Measurements from ENCODE around the gene BRD7. TPM values are rescaled to one million over a fixed set of nuclear protein-coding genes. Genes with fewer than 3 reads are reported as not detected.

Gene BRD7
- total and polyA plus RNA-seq, 7 donors, result 34.2 to 56.4 (median 52.0) TPM

DNA sequence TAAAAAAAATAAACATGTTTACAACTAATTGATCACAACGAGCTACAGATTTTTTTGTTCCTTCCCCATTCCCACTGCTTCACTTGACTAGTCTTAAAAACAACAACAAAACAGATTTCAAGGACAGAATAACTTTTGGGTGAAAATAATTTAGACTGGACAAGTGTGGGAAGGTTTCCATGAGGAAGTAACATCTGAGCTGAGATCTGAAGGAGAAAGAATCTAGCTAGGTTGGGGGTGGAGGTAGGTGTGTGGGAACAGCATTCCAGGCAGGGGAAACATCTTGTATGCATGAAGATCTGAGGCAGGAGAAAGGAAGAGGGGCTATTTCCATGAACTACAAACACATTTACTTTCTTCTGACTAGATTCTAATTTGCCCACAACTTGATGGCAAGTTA, 9.2 kb downstream of the BRD7 start:
- Histone ChIP-seq H3K36me3 (peaks cover 0 to 47% (median 12%) of the 10 kb centered on the region in 4 donors), H3K27ac (peak overlapping the region in 3 of 4 donors; percentile 8 to 56 (median 39)), H3K27me3 (no peaks in the 10 kb centered on the region), H3K9me3 (no peaks in the 10 kb centered on the region), H3K4me3 (no peak overlapping the region), H3K4me1 (peaks cover 0 to 33% (median 18%) of the 10 kb centered on the region in 4 donors)
- TF ChIP-seq POLR2AphosphoS5 (IDR thresholded peaks at IDR 0.05) (no peak), EP300 (IDR thresholded peaks at IDR 0.05) (no peak), POLR2A (IDR thresholded peaks at IDR 0.05) (no peak)
- TF ChIP-seq, protein P1, sequence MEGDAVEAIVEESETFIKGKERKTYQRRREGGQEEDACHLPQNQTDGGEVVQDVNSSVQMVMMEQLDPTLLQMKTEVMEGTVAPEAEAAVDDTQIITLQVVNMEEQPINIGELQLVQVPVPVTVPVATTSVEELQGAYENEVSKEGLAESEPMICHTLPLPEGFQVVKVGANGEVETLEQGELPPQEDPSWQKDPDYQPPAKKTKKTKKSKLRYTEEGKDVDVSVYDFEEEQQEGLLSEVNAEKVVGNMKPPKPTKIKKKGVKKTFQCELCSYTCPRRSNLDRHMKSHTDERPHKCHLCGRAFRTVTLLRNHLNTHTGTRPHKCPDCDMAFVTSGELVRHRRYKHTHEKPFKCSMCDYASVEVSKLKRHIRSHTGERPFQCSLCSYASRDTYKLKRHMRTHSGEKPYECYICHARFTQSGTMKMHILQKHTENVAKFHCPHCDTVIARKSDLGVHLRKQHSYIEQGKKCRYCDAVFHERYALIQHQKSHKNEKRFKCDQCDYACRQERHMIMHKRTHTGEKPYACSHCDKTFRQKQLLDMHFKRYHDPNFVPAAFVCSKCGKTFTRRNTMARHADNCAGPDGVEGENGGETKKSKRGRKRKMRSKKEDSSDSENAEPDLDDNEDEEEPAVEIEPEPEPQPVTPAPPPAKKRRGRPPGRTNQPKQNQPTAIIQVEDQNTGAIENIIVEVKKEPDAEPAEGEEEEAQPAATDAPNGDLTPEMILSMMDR (IDR thresholded peaks at IDR 0.05), result no peak
- DNase-seq, result no peak
- intact Hi-C loops (cut with DNase I), result loop anchor here (10.0 kb wide), 1 partner anchor 205 kb away; the partner anchor contains the start of gene TENT4B
- 20 to 42% methylated on average over 1 of the region's 1 CpG for WGBS, 2 donors

DNA sequence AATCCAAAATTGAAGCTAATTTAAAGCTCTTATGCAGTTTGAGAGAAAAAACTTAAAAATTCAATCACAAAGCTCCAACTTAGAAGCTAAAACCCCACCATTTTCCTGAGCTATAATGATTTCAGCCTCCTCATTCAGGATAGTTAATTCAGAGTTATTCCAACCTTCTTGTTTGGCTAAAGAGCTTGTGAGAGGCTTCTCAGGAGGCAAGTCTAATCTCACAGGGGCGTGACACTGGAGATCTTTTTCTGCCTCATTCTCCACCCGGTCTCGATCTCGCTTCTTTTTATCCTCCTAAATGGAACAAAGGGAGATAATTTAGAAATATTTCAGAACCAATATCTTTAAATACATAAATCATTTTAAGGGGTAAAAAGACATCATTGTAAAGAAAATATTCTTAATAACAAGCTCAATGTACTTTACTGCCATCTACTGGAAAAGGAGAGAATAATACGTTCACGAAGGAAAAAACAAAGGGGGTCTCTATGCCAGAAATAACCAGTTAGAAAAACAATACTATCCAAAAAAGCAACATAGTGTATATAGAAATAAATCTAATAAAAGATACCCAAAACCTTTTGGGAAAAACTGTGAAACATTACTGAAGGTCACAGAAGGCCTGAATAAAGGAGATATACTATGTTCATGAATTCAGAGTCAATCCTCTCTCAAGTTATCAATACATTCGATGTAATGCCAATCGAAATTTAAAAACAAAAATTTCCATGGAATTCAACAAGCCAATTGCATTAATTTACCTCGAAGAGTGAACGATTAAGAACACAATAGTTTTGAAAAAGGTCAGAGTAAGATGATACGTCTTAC, 13.9 kb downstream of the BRD7 start:
- intact Hi-C loops (cut with DNase I), result loop anchor here (2.0 kb wide), 1 partner anchor 140 kb away; no protein-coding TSS in a partner anchor
- no peak for DNase-seq
- no peak overlapping the region for H3K4me3 ChIP-seq
- H3K9me3 ChIP-seq, result no peaks in the 10 kb centered on the region
- peaks cover 3 to 55% (median 8%) of the 10 kb centered on the region in 4 donors for H3K36me3 ChIP-seq
- H3K27ac ChIP-seq, result no peak overlapping the region
- no peak for TF ChIP-seq EP300 (IDR thresholded peaks at IDR 0.05)
- TF ChIP-seq, protein P1 (IDR thresholded peaks at IDR 0.05), result peak in 3 of 4 experiments; percentile 37 to 64 (median 40)
- no peaks in the 10 kb centered on the region for H3K27me3 ChIP-seq
- peaks cover 0 to 16% (median 5%) of the 10 kb centered on the region in 4 donors for H3K4me1 ChIP-seq
- WGBS, 2 donors, result 83 to 84% methylated on average over 11 of the region's 11 CpGs

DNA sequence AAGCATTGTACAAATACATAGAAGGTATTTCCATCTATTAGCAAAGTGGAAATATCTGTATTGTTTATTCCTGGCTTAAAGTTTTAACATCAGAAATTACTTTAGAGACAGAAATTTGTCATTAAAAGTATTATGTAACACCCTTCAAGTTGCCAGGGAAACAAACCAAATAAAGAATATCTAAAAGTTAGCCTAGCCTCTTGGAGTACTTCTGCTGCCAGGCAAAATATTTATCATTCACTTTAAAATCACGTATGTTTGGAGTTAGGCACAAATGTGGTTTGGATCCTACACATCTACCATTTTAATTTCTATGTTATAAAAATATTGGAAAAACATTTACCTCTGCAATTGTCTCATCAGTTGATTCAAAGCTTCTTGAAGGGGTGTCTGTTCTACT, 14.7 kb downstream of the BRD7 start:
- Histone ChIP-seq H3K4me1 (peaks cover 0 to 8% (median 0%) of the 10 kb centered on the region in 4 donors), H3K9me3 (no peaks in the 10 kb centered on the region), H3K27ac (no peak overlapping the region), H3K4me3 (no peak overlapping the region), H3K27me3 (no peaks in the 10 kb centered on the region), H3K36me3 (peaks cover 3 to 57% (median 11%) of the 10 kb centered on the region in 4 donors)
- WGBS, 2 donors, result 74 to 85% methylated on average over 1 of the region's 1 CpG
- no peak for TF ChIP-seq POLR2AphosphoS5 (IDR thresholded peaks at IDR 0.05)
- TF ChIP-seq POLR2A (IDR thresholded peaks at IDR 0.05), result no peak
- no peak for TF ChIP-seq EP300 (IDR thresholded peaks at IDR 0.05)
- TF ChIP-seq, protein P1 (IDR thresholded peaks at IDR 0.05), result no peak
- no peak for DNase-seq
- intact Hi-C loops (cut with DNase I), result loop anchor here (2.0 kb wide), 1 partner anchor 139 kb away; no protein-coding TSS in a partner anchor

DNA sequence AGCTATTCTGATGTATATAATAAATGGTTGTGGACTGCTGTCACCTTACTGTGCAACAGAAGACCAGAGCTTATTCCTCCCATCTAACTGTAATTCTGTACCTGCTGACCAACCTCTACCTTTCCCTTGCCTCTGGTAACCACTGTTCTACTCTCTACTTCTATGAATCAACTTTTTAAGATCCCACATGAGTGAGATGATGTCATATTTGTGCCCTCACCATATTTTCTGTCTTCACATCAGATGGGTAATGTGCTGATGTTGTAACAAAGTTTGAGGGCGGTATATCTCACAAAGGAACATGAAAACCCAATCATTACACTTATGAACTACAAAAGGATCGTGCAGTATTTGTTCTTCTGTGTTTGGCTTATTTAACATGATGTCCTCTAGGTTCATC, 16.8 kb downstream of the BRD7 start:
- TF ChIP-seq, protein P1 (IDR thresholded peaks at IDR 0.05), result no peak
- TF ChIP-seq POLR2A (IDR thresholded peaks at IDR 0.05) (no peak), EP300 (IDR thresholded peaks at IDR 0.05) (no peak), POLR2AphosphoS5 (IDR thresholded peaks at IDR 0.05) (no peak)
- Histone ChIP-seq H3K4me1 (peaks cover 0 to 7% (median 0%) of the 10 kb centered on the region in 4 donors), H3K9me3 (no peaks in the 10 kb centered on the region), H3K4me3 (no peak overlapping the region), H3K27ac (no peak overlapping the region), H3K27me3 (no peaks in the 10 kb centered on the region), H3K36me3 (peaks cover 3 to 64% (median 13%) of the 10 kb centered on the region in 4 donors)
- 98 to 99% methylated on average over 2 of the region's 2 CpGs for WGBS, 2 donors
- intact Hi-C loops (cut with DNase I), result no loop called here
- DNase-seq, result no peak

Measured in sigmoid colon (tissue), 7 donors.